CD14-positive monocyte (primary cell): ENCODE data around the gene NPM3. TPM values are rescaled to one million over a fixed set of nuclear protein-coding genes. Genes with fewer than 3 reads are reported as not detected.

Source experiments
- DNase-seq, 3 donors: peaks; one replicate each; pipeline ENCODE4 v3.0.0-alpha.2; 2011 to 2022
- H2AFZ ChIP-seq: 2 replicates; pipeline ENCODE4 v1.6.0; 2012; ENCODE audit warnings: mild to moderate bottlenecking, low read depth, low read length, inconsistent platforms; ENCODE audit not compliant: insufficient read depth, poor library complexity, severe bottlenecking
- H3K27ac ChIP-seq, 2 donors: 1 replicate in 1 of 2; 2 replicates in 1 of 2; pipeline ENCODE4 v1.5.1; 2012 to 2013; ENCODE audit warnings: low read length in 2 of 2, control low read depth in 1 of 2, inconsistent platforms in 1 of 2, low read depth in 1 of 2, mild to moderate bottlenecking in 1 of 2
- H3K27me3 ChIP-seq, 2 donors: one replicate each; pipeline versions ENCODE4 v1.6.0 to v1.6.1; 2011 to 2013; ENCODE audit warnings: low read length in 2 of 2; ENCODE audit not compliant: control insufficient read depth in 2 of 2, insufficient read depth in 2 of 2
- H3K36me3 ChIP-seq, 2 donors: replicated peaks in 1 of 2; 1 replicate in 1 of 2; 2 replicates in 1 of 2; pipeline versions ENCODE4 v1.5.1 to v1.6.1; 2012 to 2013; ENCODE audit warnings: low read length in 2 of 2, control low read depth in 1 of 2, inconsistent platforms in 1 of 2, mild to moderate bottlenecking in 1 of 2; ENCODE audit not compliant: insufficient read depth in 2 of 2, control insufficient read depth in 1 of 2
- H3K4me1 ChIP-seq, 2 donors: 1 replicate in 1 of 2; 2 replicates in 1 of 2; pipeline versions ENCODE4 v1.5.1 to v1.6.1; 2012 to 2013; ENCODE audit warnings: low read length in 2 of 2, control low read depth in 1 of 2, inconsistent platforms in 1 of 2, mild to moderate bottlenecking in 1 of 2, moderate library complexity in 1 of 2; ENCODE audit not compliant: insufficient read depth in 2 of 2, control insufficient read depth in 1 of 2
- H3K4me2 ChIP-seq: replicated peaks from 2 replicates; pipeline ENCODE3; 2012; ENCODE audit warnings: low read length, moderate library complexity, mild to moderate bottlenecking; ENCODE audit not compliant: poor library complexity, severe bottlenecking; ENCODE audit errors: extremely low read depth
- H3K4me3 ChIP-seq, 3 experiments: fragments of 200-600 bp in 1 of 3; sonication (generic) in 1 of 3; replicated peaks in 1 of 3; 1 replicate in 2 of 3; 2 replicates in 1 of 3; pipeline ENCODE4 v1.5.1; 2011 to 2013; ENCODE audit warnings: low read length in 3 of 3, mild to moderate bottlenecking in 3 of 3, control low read depth in 2 of 3, low read depth in 2 of 3, inconsistent platforms in 1 of 3, moderate library complexity in 1 of 3
- H3K79me2 ChIP-seq: 2 replicates; pipeline ENCODE4 v1.6.0; 2012; ENCODE audit warnings: mild to moderate bottlenecking, control low read depth, inconsistent platforms, low read length, moderate library complexity; ENCODE audit not compliant: insufficient read depth
- H3K9ac ChIP-seq: 2 replicates; pipeline ENCODE4 v1.6.0; 2017; ENCODE audit warnings: low read length, mild to moderate bottlenecking; ENCODE audit not compliant: insufficient read depth, poor library complexity, severe bottlenecking
- H3K9me3 ChIP-seq, 2 donors: replicated peaks in 1 of 2; 1 replicate in 1 of 2; 2 replicates in 1 of 2; pipeline versions ENCODE4 v1.5.1 to v1.6.1; 2012 to 2013; ENCODE audit warnings: low read length in 2 of 2, control low read depth in 1 of 2; ENCODE audit not compliant: control insufficient read depth in 1 of 2, insufficient read depth in 1 of 2
- H4K20me1 ChIP-seq: 2 replicates; pipeline ENCODE4 v1.6.0; 2012; ENCODE audit warnings: mild to moderate bottlenecking, low read length, control low read depth, moderate library complexity; ENCODE audit not compliant: insufficient read depth
- H3K27ac Mint-ChIP-seq, 7 donors: one replicate each; pipeline ENCODE4 v1.8.0; 2020; ENCODE audit warnings: mild to moderate bottlenecking in 7 of 7, mixed read lengths in 7 of 7, moderate library complexity in 6 of 7, inconsistent platforms in 2 of 7
- H3K27me3 Mint-ChIP-seq, 3 donors: one replicate each; pipeline ENCODE4 v1.8.0; 2021 to 2022; ENCODE audit warnings: low read depth in 3 of 3, mild to moderate bottlenecking in 3 of 3, mixed read lengths in 3 of 3, moderate library complexity in 3 of 3, inconsistent platforms in 1 of 3
- H3K36me3 Mint-ChIP-seq, 2 donors: one replicate each; pipeline ENCODE4 v1.8.0; 2020; ENCODE audit warnings: mixed read lengths in 2 of 2, inconsistent platforms in 1 of 2, mild to moderate bottlenecking in 1 of 2
- H3K4me1 Mint-ChIP-seq: one replicate; pipeline ENCODE4 v1.8.0; 2020; ENCODE audit warnings: mild to moderate bottlenecking, mixed read lengths
- H3K4me3 Mint-ChIP-seq, 2 donors: one replicate each; pipeline ENCODE4 v1.8.0; 2020; ENCODE audit warnings: mild to moderate bottlenecking in 2 of 2, mixed read lengths in 2 of 2, moderate library complexity in 1 of 2
- H3K9me3 Mint-ChIP-seq, 7 donors: one replicate each; pipeline ENCODE4 v1.8.0; 2020 to 2022; ENCODE audit warnings: mixed read lengths in 7 of 7, mild to moderate bottlenecking in 6 of 7, moderate library complexity in 6 of 7, inconsistent platforms in 2 of 7
- CTCF ChIP-seq: fragments of 200-600 bp; IDR thresholded peaks from one replicate; pipeline ENCODE4 v1.8.0; 2022; ENCODE audit warnings: antibody characterized with exemption, mild to moderate bottlenecking
- WGBS: methylation state at CpG from one replicate; pipeline ENCODE4 v1.1.5; 2013; ENCODE audit warnings: missing lambda C conversion rate; ENCODE audit not compliant: insufficient coverage; 5-methylcytosine and 5-hydroxymethylcytosine counted together
- intact Hi-C, 2 donors: fragments of 100-400 bp; cut with micrococcal nuclease; formaldehyde crosslinking; loops; one replicate each; pipeline versions ENCODE4 v1.15.0 to v1.15.1; 2023
- polyA plus RNA-seq, 3 donors: library from polyadenylated mRNA; depleted of rRNA in 1 of 3; unstranded in 2 of 3; stranded (reverse) in 1 of 3; fragments of 300-500 nt in 2 of 3; fragments of >200 nt in 1 of 3; fragmentation: Illumina TruSeq in 2 of 3; gene quantifications; 1 replicate in 2 of 3; 2 replicates in 1 of 3; pipeline ENCODE4 v1.2.3, GENCODE V29; 2012 to 2021

Gene NPM3
- polyA plus RNA-seq, 3 donors: 1.2 to 8.1 (median 3.8) TPM

GRCh38 chr10:101807158-101807557, 23.9 kb upstream of the NPM3 start:
- Histone ChIP-seq H3K79me2 (peaks cover 64% of the 10 kb centered on the region), H2AFZ (no peak overlapping the region), H3K4me1 (no peaks in the 10 kb centered on the region), H4K20me1 (peaks cover 98% of the 10 kb centered on the region), H3K4me3 (no peak overlapping the region), H3K9ac (no peak overlapping the region), H3K27ac (no peak overlapping the region), H3K9me3 (no peaks in the 10 kb centered on the region), H3K4me2 (no peak overlapping the region), H3K36me3 (peaks cover 90 to 100% of the 10 kb centered on the region in 2 donors), H3K27me3 (no peaks in the 10 kb centered on the region)
- Mint-ChIP-seq H3K27ac (peak overlapping the region in 1 of 7 donors; percentile 62), H3K9me3 (no peaks in the 10 kb centered on the region), H3K36me3 (peaks cover 58 to 95% of the 10 kb centered on the region in 2 donors), H3K4me1 (no peaks in the 10 kb centered on the region), H3K4me3 (no peak overlapping the region), H3K27me3 (no peaks in the 10 kb centered on the region)
- 100% methylated on average over 1 of the region's 1 CpG for WGBS
- intact Hi-C loops: no loop called here
- DNase-seq: no peak
- TF ChIP-seq CTCF: no peak

GRCh38 chr10:101803511-101803910, 20.3 kb upstream of the NPM3 start:
- peaks cover 68 to 96% of the 10 kb centered on the region in 2 donors for H3K36me3 Mint-ChIP-seq
- no peak overlapping the region for H3K4me3 Mint-ChIP-seq
- no peak overlapping the region for H3K27ac ChIP-seq
- H3K4me2 ChIP-seq: no peak overlapping the region
- H3K79me2 ChIP-seq: peaks cover 66% of the 10 kb centered on the region
- no peak overlapping the region for H3K9ac ChIP-seq
- intact Hi-C loops: no loop called here
- 90% methylated on average over 2 of the region's 4 CpGs for WGBS
- TF ChIP-seq CTCF: no peak
- H3K27me3 Mint-ChIP-seq: no peaks in the 10 kb centered on the region
- no peak overlapping the region for H2AFZ ChIP-seq
- no peaks in the 10 kb centered on the region for H3K4me1 Mint-ChIP-seq
- DNase-seq: no peak
- no peaks in the 10 kb centered on the region for H3K27me3 ChIP-seq
- H3K4me3 ChIP-seq: no peak overlapping the region
- H3K9me3 ChIP-seq: no peaks in the 10 kb centered on the region
- peak overlapping the region in 2 of 7 donors; percentile 10 for H3K27ac Mint-ChIP-seq
- peaks cover 94 to 100% of the 10 kb centered on the region in 2 donors for H3K36me3 ChIP-seq
- no peaks in the 10 kb centered on the region for H3K9me3 Mint-ChIP-seq
- H4K20me1 ChIP-seq: peaks cover 98% of the 10 kb centered on the region
- H3K4me1 ChIP-seq: no peaks in the 10 kb centered on the region
